ENCODE results near the gene FBXL20. TPM values are rescaled to one million over a fixed set of nuclear protein-coding genes. Genes with fewer than 3 reads are reported as not detected.

The FBXL20 gene
- total RNA-seq, 1 donor from 2014 or later: 18.3 TPM

- Histone ChIP-seq H3K36me3 (ENCODE audit: insufficient read depth, low read length) (no peaks in the 10 kb centered on the region), H3K27me3 (ENCODE audit: insufficient read depth, low read length) (peaks cover 24% of the 10 kb centered on the region), H2AFZ (ENCODE audit: low read depth, low read length) (no peak overlapping the region), H3K4me3 (ENCODE audit: insufficient read depth, low read depth, low read length) (no peak overlapping the region), H3K4me2 (ENCODE audit: low read length) (no peak overlapping the region), H4K20me1 (ENCODE audit: insufficient read depth, low read length) (no peaks in the 10 kb centered on the region), H3K9ac (ENCODE audit: low read length) (no peak overlapping the region), H3K4me1 (ENCODE audit: insufficient read depth, low read length) (peaks cover 18% of the 10 kb centered on the region), H3K9me3 (ENCODE audit: insufficient read depth, low read depth, low read length) (no peaks in the 10 kb centered on the region), H3K79me2 (ENCODE audit: insufficient read depth, low read length) (no peaks in the 10 kb centered on the region), H3K27ac (ENCODE audit: low read depth, low read length) (no peak overlapping the region)
- no peak for TF ChIP-seq EZH2 (IDR thresholded peaks at IDR 0.05; ENCODE audit: insufficient read depth, low read length)
- no peak for TF ChIP-seq CTCF (IDR thresholded peaks at IDR 0.05; ENCODE audit: insufficient read depth, low read depth, low read length)
- no peak for FAIRE-seq
- Mint-ChIP-seq H3K27ac (ENCODE audit: unreplicated experiment) (no peak overlapping the region), H3K27me3 (ENCODE audit: low read depth, unreplicated experiment) (peaks cover 32% of the 10 kb centered on the region), H3K9me3 (ENCODE audit: unreplicated experiment) (no peaks in the 10 kb centered on the region), H3K36me3 (ENCODE audit: low read depth, unreplicated experiment) (no peaks in the 10 kb centered on the region), H3K4me3 (ENCODE audit: unreplicated experiment) (no peak overlapping the region), H3K4me1 (ENCODE audit: low read depth, unreplicated experiment) (peaks cover 14% of the 10 kb centered on the region)
- DNase-seq (ENCODE audit: low read depth): no peak
These were observed 174.0 kb downstream of the FBXL20 start for GRCh38 chr17:39227364-39227919.

DNA sequence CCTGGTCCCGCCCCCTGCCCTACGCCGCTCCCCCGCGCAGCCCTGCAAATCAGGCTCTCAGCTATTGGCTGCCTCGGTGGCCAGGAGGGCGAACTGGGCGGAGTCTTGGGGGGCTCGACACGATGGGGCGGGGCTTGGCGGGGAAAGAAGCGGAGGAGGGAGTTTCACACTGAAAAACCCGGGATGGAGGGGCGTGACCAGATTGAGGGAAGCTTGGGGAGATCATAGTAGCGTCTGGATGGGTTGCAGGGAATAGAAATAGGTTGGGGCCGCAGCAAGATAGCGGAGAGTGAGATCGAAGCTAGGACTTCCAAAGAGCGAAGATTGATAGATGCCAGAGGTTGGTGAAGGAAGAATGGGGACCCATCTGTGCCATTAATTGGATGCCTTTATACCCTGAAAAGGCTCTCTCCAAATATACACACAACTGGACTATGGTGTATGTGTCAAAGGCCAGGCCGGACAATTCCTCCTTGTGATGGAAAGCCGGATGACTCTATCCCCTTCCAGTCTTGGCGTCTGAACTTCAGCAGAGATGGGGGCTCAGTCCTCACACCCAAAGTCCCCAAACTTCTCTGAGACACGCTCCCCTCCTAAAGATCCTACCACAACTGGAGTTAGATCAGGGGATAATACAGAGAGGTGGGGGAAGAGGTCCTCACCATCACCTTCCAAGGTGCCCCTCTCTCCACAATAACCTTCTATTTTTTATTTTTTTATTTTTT, 175.3 kb downstream of the FBXL20 start:
- Histone ChIP-seq H3K27me3 (ENCODE audit: insufficient read depth, low read length) (peaks cover 24% of the 10 kb centered on the region), H3K4me2 (ENCODE audit: low read length) (peak overlapping the region; percentile 84), H3K4me3 (ENCODE audit: insufficient read depth, low read depth, low read length) (peak overlapping the region; percentile 44), H3K9ac (ENCODE audit: low read length) (no peak overlapping the region), H4K20me1 (ENCODE audit: insufficient read depth, low read length) (no peaks in the 10 kb centered on the region), H3K36me3 (ENCODE audit: insufficient read depth, low read length) (no peaks in the 10 kb centered on the region), H3K79me2 (ENCODE audit: insufficient read depth, low read length) (no peaks in the 10 kb centered on the region), H3K4me1 (ENCODE audit: insufficient read depth, low read length) (peaks cover 14% of the 10 kb centered on the region), H2AFZ (ENCODE audit: low read depth, low read length) (no peak overlapping the region), H3K9me3 (ENCODE audit: insufficient read depth, low read depth, low read length) (no peaks in the 10 kb centered on the region), H3K27ac (ENCODE audit: low read depth, low read length) (no peak overlapping the region)
- no peaks in the 10 kb centered on the region for H3K36me3 Mint-ChIP-seq (ENCODE audit: low read depth, unreplicated experiment)
- FAIRE-seq: no peak
- peaks cover 11% of the 10 kb centered on the region for H3K4me1 Mint-ChIP-seq (ENCODE audit: low read depth, unreplicated experiment)
- H3K9me3 Mint-ChIP-seq (ENCODE audit: unreplicated experiment): no peaks in the 10 kb centered on the region
- no peak for TF ChIP-seq CTCF (IDR thresholded peaks at IDR 0.05; ENCODE audit: insufficient read depth, low read depth, low read length)
- no peak for TF ChIP-seq EZH2 (IDR thresholded peaks at IDR 0.05; ENCODE audit: insufficient read depth, low read length)
- no peak overlapping the region for H3K27ac Mint-ChIP-seq (ENCODE audit: unreplicated experiment)
- H3K27me3 Mint-ChIP-seq (ENCODE audit: low read depth, unreplicated experiment): peaks cover 30% of the 10 kb centered on the region
- H3K4me3 Mint-ChIP-seq (ENCODE audit: unreplicated experiment): peak overlapping the region; percentile 77
- DNase-seq (ENCODE audit: low read depth): no peak

All from astrocyte (in vitro differentiated cells and primary cell).